Panc1 (cell line): ENCODE data around the gene ABCD2. TPM values are rescaled to one million over a fixed set of nuclear protein-coding genes. Genes with fewer than 3 reads are reported as not detected.

Experiments
- ATAC-seq: fragments of 200-7000 bp; cut with Tn5 transposase; 2 replicates; pipeline ENCODE4 v1.9.1; 2020; ENCODE audit warnings: mild to moderate bottlenecking, moderate library complexity
- BruUV-seq: library from RNA; stranded (reverse); fragments of 400-500 nt; replicated peaks from 2 replicates; lab custom pipeline; 2021; lab: Mats Ljungman, UMichigan
- CTCF ChIA-PET: fragments of 300-600 bp; sonication (Branson Sonifier 250); formaldehyde crosslinking; loops from one replicate; lab custom pipeline; 2022; ENCODE audit warnings: antibody characterized with exemption; lab: Charles Lee
- POLR2A ChIA-PET: fragments of 300-600 bp; sonication (Branson Sonifier 250); formaldehyde crosslinking; loops from one replicate; lab custom pipeline; 2022; ENCODE audit warnings: antibody characterized with exemption; lab: Charles Lee
- DNase-seq: peaks from one replicate; pipeline ENCODE4 v3.0.0-alpha.2; 2010; ENCODE audit warnings: low read depth, low spot score
- H3K27ac ChIP-seq: 2 replicates; pipeline ENCODE4 v1.5.1; 2011; ENCODE audit warnings: mild to moderate bottlenecking, low read length, inconsistent platforms
- H3K27me3 ChIP-seq: fragments of 200-500 bp; sonication (Bioruptor generic); 2 replicates; pipeline ENCODE4 v1.6.0; 2014; ENCODE audit warnings: low read length, inconsistent platforms; ENCODE audit not compliant: control insufficient read depth, insufficient read depth
- H3K36me3 ChIP-seq: fragments of 200-500 bp; sonication (Bioruptor generic); 2 replicates; pipeline ENCODE4 v1.5.1; 2014; ENCODE audit warnings: inconsistent platforms, mild to moderate bottlenecking, low read length, moderate library complexity; ENCODE audit not compliant: control insufficient read depth, insufficient read depth
- H3K4me1 ChIP-seq: 2 replicates; pipeline ENCODE4 v1.5.1; 2011; ENCODE audit warnings: inconsistent platforms, mild to moderate bottlenecking, low read length, moderate library complexity; ENCODE audit not compliant: control insufficient read depth, insufficient read depth
- H3K4me3 ChIP-seq, 2 experiments: 2 replicates each; pipeline ENCODE4 v1.5.1; 2011 to 2012; ENCODE audit warnings: low read depth in 2 of 2, low read length in 2 of 2, mild to moderate bottlenecking in 2 of 2, inconsistent platforms in 1 of 2, moderate library complexity in 1 of 2
- H3K9me3 ChIP-seq: fragments of 200-500 bp; sonication (Bioruptor generic); 2 replicates; pipeline ENCODE4 v1.5.1; 2014; ENCODE audit warnings: low read depth, mild to moderate bottlenecking, inconsistent platforms, low read length, moderate library complexity; ENCODE audit not compliant: control insufficient read depth, insufficient read depth
- POLR2AphosphoS5 ChIP-seq: IDR thresholded peaks from 2 replicates; pipeline ENCODE4 v1.6.1; 2012; ENCODE audit warnings: mild to moderate bottlenecking, low read depth, low read length, moderate library complexity
- REST ChIP-seq, 2 experiments: IDR thresholded peaks; 2 replicates each; pipeline ENCODE4 v1.6.1; 2011 to 2012; ENCODE audit warnings: low read depth in 2 of 2, control low read depth in 1 of 2, low read length in 1 of 2, mild to moderate bottlenecking in 1 of 2, moderate library complexity in 1 of 2; ENCODE audit not compliant: insufficient read depth in 1 of 2
- SIN3A ChIP-seq: IDR thresholded peaks from 2 replicates; pipeline ENCODE4 v1.6.1; 2012; ENCODE audit warnings: low read depth, mild to moderate bottlenecking, low read length, moderate library complexity, borderline replicate concordance; ENCODE audit not compliant: insufficient read depth
- TCF7L2 ChIP-seq: IDR thresholded peaks from 2 replicates; pipeline ENCODE4 v1.6.1; 2011; ENCODE audit warnings: mild to moderate bottlenecking, low read depth, low read length, inconsistent platforms
- in situ Hi-C: cut with HindIII; loops from 2 replicates; pipeline ENCODE4 v1.10.0; 2016; ENCODE audit warnings: low sequenced_read_pairs, low pct_unique_long_range_greater_than_20kb
- intact Hi-C: fragments of 100-400 bp; cut with micrococcal nuclease; formaldehyde crosslinking; loops from one replicate; pipeline ENCODE4 v1.10.0; 2022; ENCODE audit not compliant: unreplicated experiment
- total RNA-seq: library from RNA; stranded (reverse); gene quantifications from one replicate; pipeline ENCODE4 v1.2.1, GENCODE V29; 2021; ENCODE audit not compliant: unreplicated experiment
- TF ChIP-seq, protein P1 (sequence below): fragments of 450-650 bp; IDR thresholded peaks from 2 replicates; pipeline ENCODE4 v1.5.1; 2017; ENCODE audit warnings: mild to moderate bottlenecking

Gene ABCD2
- total RNA-seq, 1 experiment from 2014 or later = not detected

DNA sequence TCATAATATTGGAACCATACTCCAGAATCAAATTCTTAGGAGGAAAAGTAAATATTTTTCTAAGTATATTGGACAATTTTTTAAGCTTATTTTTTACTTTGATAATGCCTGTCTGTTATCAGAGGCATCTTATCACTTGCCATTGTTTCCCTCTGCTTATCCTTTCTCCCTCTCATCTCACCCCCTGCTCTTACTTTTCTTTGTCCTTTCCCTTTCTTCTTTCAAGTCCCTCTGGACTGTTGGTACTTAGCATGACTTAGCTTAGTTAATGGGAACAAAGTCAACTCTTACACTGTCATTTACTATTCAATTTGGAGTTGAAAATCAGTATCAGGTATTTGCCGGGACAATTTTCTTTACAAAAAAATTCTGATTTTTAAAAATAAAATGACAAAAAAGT is 45.2 kb downstream of the ABCD2 start:
- no peaks in the 10 kb centered on the region for H3K36me3 ChIP-seq
- no peak for DNase-seq
- no peak overlapping the region for H3K4me3 ChIP-seq
- no peak for ATAC-seq
- ChIA-PET POLR2A (no interaction called here), CTCF (no interaction called here)
- no peak for TF ChIP-seq POLR2AphosphoS5
- BruUV-seq = no TSS peak
- intact Hi-C loops (no loop called here), in situ Hi-C loops (no loop called here)
- no peaks in the 10 kb centered on the region for H3K9me3 ChIP-seq
- no peaks in the 10 kb centered on the region; the same call in none of the 2 replicates for H3K27me3 ChIP-seq
- H3K27ac ChIP-seq = no peak overlapping the region
- H3K4me1 ChIP-seq = no peaks in the 10 kb centered on the region

- H3K36me3 ChIP-seq = no peaks in the 10 kb centered on the region
- H3K4me1 ChIP-seq = no peaks in the 10 kb centered on the region
- CTCF ChIA-PET = no interaction called here
- no peak overlapping the region for H3K4me3 ChIP-seq
- TF ChIP-seq TCF7L2 = no peak
- TF ChIP-seq REST (IDR thresholded peaks at IDR 0.05; ENCODE audit: insufficient read depth in 1 of 2, low read depth in 2 of 2, low read length in 1 of 2) = no peak
- TF ChIP-seq SIN3A = no peak
- H3K27ac ChIP-seq = no peak overlapping the region
- DNase-seq (no peak), ATAC-seq (no peak)
- in situ Hi-C loops (no loop called here), intact Hi-C loops (no loop called here)
- no peaks in the 10 kb centered on the region; the same call in none of the 2 replicates for H3K27me3 ChIP-seq
- no TSS peak for BruUV-seq
- POLR2A ChIA-PET = no interaction called here
- H3K9me3 ChIP-seq = no peaks in the 10 kb centered on the region
Measured at GRCh38 chr12:39573971-39574370, 45.6 kb downstream of the ABCD2 start.

DNA sequence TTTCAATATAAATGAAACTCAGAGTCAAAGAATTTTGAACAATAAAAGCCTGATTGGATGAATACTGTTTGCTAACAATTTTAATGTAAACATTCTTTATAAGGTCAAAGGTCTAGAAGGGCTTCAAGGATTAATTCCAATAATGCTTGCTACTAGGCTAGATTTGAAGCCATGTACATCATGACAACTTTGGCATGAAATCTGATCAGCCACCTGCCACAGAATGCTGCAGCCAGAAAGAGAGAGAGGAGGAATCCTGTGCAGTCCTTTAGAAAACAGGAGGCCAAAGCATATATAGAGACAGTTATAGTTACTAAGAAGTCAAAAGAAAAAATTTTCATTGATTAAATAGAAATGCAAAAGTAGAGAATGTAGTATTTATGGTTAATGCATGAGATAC is 47.1 kb downstream of the ABCD2 start:
- Histone ChIP-seq H3K36me3 (no peaks in the 10 kb centered on the region), H3K4me1 (no peaks in the 10 kb centered on the region), H3K9me3 (no peaks in the 10 kb centered on the region), H3K27ac (no peak overlapping the region), H3K27me3 (no peaks in the 10 kb centered on the region; the same call in none of the 2 replicates), H3K4me3 (no peak overlapping the region)
- in situ Hi-C loops (no loop called here), intact Hi-C loops (no loop called here)
- TF ChIP-seq POLR2AphosphoS5 (no peak), SIN3A (no peak), TCF7L2 (no peak), REST (IDR thresholded peaks at IDR 0.05; ENCODE audit: insufficient read depth in 1 of 2, low read depth in 2 of 2, low read length in 1 of 2) (no peak)
- TF ChIP-seq, protein P1, sequence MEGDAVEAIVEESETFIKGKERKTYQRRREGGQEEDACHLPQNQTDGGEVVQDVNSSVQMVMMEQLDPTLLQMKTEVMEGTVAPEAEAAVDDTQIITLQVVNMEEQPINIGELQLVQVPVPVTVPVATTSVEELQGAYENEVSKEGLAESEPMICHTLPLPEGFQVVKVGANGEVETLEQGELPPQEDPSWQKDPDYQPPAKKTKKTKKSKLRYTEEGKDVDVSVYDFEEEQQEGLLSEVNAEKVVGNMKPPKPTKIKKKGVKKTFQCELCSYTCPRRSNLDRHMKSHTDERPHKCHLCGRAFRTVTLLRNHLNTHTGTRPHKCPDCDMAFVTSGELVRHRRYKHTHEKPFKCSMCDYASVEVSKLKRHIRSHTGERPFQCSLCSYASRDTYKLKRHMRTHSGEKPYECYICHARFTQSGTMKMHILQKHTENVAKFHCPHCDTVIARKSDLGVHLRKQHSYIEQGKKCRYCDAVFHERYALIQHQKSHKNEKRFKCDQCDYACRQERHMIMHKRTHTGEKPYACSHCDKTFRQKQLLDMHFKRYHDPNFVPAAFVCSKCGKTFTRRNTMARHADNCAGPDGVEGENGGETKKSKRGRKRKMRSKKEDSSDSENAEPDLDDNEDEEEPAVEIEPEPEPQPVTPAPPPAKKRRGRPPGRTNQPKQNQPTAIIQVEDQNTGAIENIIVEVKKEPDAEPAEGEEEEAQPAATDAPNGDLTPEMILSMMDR = no peak
- ChIA-PET CTCF (no interaction called here), POLR2A (no interaction called here)
- DNase-seq = no peak
- no peak for ATAC-seq
- BruUV-seq = no TSS peak
